Loucy (cell line): ENCODE results near the gene DCAF10.
"Not testable (repeated sequence)": the region's sequence is repeated elsewhere in the genome, so short reads cannot be mapped to it uniquely, and the experiment has no call there.

Experiments used
- H2AFZ ChIP-seq: fragments of 200-600 bp; sonication (generic); 2 replicates; pipeline ENCODE4 v1.6.0; 2016; ENCODE audit warnings: antibody characterized with exemption, mild to moderate bottlenecking, low read length, moderate library complexity
- H3F3A ChIP-seq: fragments of 200-600 bp; 2 replicates; pipeline ENCODE4 v1.6.0; 2016; ENCODE audit warnings: antibody characterized with exemption, low read depth, mild to moderate bottlenecking
- H3K27me3 ChIP-seq: fragments of 200-600 bp; sonication (generic); 2 replicates; pipeline ENCODE4 v1.6.1; 2014; ENCODE audit warnings: low read length, mild to moderate bottlenecking; ENCODE audit not compliant: insufficient read depth, poor library complexity, severe bottlenecking
- H3K36me3 ChIP-seq: fragments of 200-600 bp; sonication (generic); 2 replicates; pipeline ENCODE4 v1.6.1; 2016; ENCODE audit warnings: low read length; ENCODE audit not compliant: insufficient read depth
- H3K4me1 ChIP-seq: fragments of 200-600 bp; sonication (generic); 2 replicates; pipeline ENCODE4 v1.5.1; 2014; ENCODE audit warnings: low read length, mild to moderate bottlenecking; ENCODE audit not compliant: insufficient read depth, poor library complexity, severe bottlenecking
- H3K4me2 ChIP-seq: fragments of 200-600 bp; sonication (generic); 2 replicates; pipeline ENCODE4 v1.6.0; 2014; ENCODE audit warnings: antibody characterized with exemption, low read length, low read depth, mild to moderate bottlenecking; ENCODE audit not compliant: poor library complexity, severe bottlenecking
- H3K4me3 ChIP-seq: fragments of 200-600 bp; sonication (generic); 2 replicates; pipeline ENCODE4 v1.5.1; 2014; ENCODE audit warnings: low read length, mild to moderate bottlenecking, mixed read lengths; ENCODE audit not compliant: poor library complexity, severe bottlenecking
- H3K79me2 ChIP-seq: fragments of 200-600 bp; sonication (generic); 2 replicates; pipeline ENCODE4 v1.6.1; 2014; ENCODE audit warnings: low read length; ENCODE audit not compliant: insufficient read depth
- H3K9ac ChIP-seq: fragments of 200-600 bp; sonication (generic); 2 replicates; pipeline ENCODE4 v1.6.0; 2014; ENCODE audit warnings: mild to moderate bottlenecking, low read depth, low read length, moderate library complexity; ENCODE audit not compliant: poor library complexity, severe bottlenecking
- H3K9me2 ChIP-seq: fragments of 200-600 bp; sonication (generic); replicated peaks from 2 replicates; pipeline ENCODE4 v1.6.1; 2016; ENCODE audit warnings: low read depth, low read length, mixed read lengths
- H3K9me3 ChIP-seq: fragments of 200-600 bp; sonication (generic); 2 replicates; pipeline ENCODE4 v1.6.1; 2014; ENCODE audit warnings: mild to moderate bottlenecking, antibody characterized with exemption, low read length, low read depth; ENCODE audit not compliant: insufficient read depth
- H4K20me1 ChIP-seq: fragments of 200-600 bp; sonication (generic); 2 replicates; pipeline ENCODE4 v1.6.0; 2014; ENCODE audit warnings: antibody characterized with exemption, low read length, mild to moderate bottlenecking; ENCODE audit not compliant: insufficient read depth, poor library complexity, severe bottlenecking
- CTCF ChIP-seq: fragments of 200-600 bp; sonication (generic); conservative IDR thresholded peaks from 2 replicates; pipeline ENCODE4 v1.5.1; 2014; ENCODE audit warnings: mild to moderate bottlenecking, antibody characterized with exemption, low read length
- EZH2phosphoT487 ChIP-seq: fragments of 200-600 bp; IDR thresholded peaks from 2 replicates; pipeline ENCODE4 v1.6.1; 2018; ENCODE audit warnings: antibody characterized with exemption, mild to moderate bottlenecking, moderate library complexity, borderline replicate concordance

Gene DCAF10

GRCh38 chr9:37873955-37874354, 73.4 kb downstream of the DCAF10 start:
- H3F3A ChIP-seq, result no peaks in the 10 kb centered on the region
- H4K20me1 ChIP-seq, result no peaks in the 10 kb centered on the region
- peaks cover 8% of the 10 kb centered on the region for H3K4me1 ChIP-seq
- no peaks in the 10 kb centered on the region for H3K27me3 ChIP-seq
- H3K79me2 ChIP-seq, result no peaks in the 10 kb centered on the region
- H3K4me3 ChIP-seq, result no peak overlapping the region
- H3K9me2 ChIP-seq, result no peaks in the 10 kb centered on the region
- H3K9me3 ChIP-seq, result peaks cover 7% of the 10 kb centered on the region; the same call in 1 of the 2 replicates
- H3K9ac ChIP-seq, result no peak overlapping the region
- peaks cover 2% of the 10 kb centered on the region; the same call in 1 of the 2 replicates for H3K36me3 ChIP-seq
- no peak overlapping the region for H2AFZ ChIP-seq
- H3K4me2 ChIP-seq, result no peak overlapping the region
- TF ChIP-seq CTCF (no peak), EZH2phosphoT487 (no peak)

GRCh38 chr9:37876376-37876775, 75.8 kb downstream of the DCAF10 start:
- no peaks in the 10 kb centered on the region for H3K27me3 ChIP-seq
- no peak overlapping the region for H3K9ac ChIP-seq
- H3K4me1 ChIP-seq, result peaks cover 8% of the 10 kb centered on the region
- H3K79me2 ChIP-seq, result no peaks in the 10 kb centered on the region
- H4K20me1 ChIP-seq, result no peaks in the 10 kb centered on the region
- H3K4me2 ChIP-seq, result no peak overlapping the region
- H2AFZ ChIP-seq, result no peak overlapping the region
- H3F3A ChIP-seq, result no peaks in the 10 kb centered on the region
- no peaks in the 10 kb centered on the region for H3K9me2 ChIP-seq
- peaks cover 2% of the 10 kb centered on the region; the same call in 1 of the 2 replicates for H3K36me3 ChIP-seq
- H3K4me3 ChIP-seq, result no peak overlapping the region
- H3K9me3 ChIP-seq, result peaks cover 7% of the 10 kb centered on the region; the same call in 1 of the 2 replicates
- TF ChIP-seq EZH2phosphoT487 (no peak), CTCF (no peak)

- H3K36me3 ChIP-seq, result peaks cover 2% of the 10 kb centered on the region; the same call in 1 of the 2 replicates
- no peak overlapping the region for H3K4me3 ChIP-seq
- no peaks in the 10 kb centered on the region for H3F3A ChIP-seq
- no peaks in the 10 kb centered on the region for H3K27me3 ChIP-seq
- no peak overlapping the region for H3K4me2 ChIP-seq
- H3K9me2 ChIP-seq, result no peaks in the 10 kb centered on the region
- H3K9ac ChIP-seq, result no peak overlapping the region
- peaks cover 8% of the 10 kb centered on the region for H3K4me1 ChIP-seq
- peaks cover 7% of the 10 kb centered on the region; the same call in 1 of the 2 replicates for H3K9me3 ChIP-seq
- no peak overlapping the region for H2AFZ ChIP-seq
- no peaks in the 10 kb centered on the region for H4K20me1 ChIP-seq
- TF ChIP-seq CTCF, result no peak
- TF ChIP-seq EZH2phosphoT487, result no peak
- no peaks in the 10 kb centered on the region for H3K79me2 ChIP-seq
These were observed 80.4 kb downstream of the DCAF10 start for GRCh38 chr9:37880916-37881479.

GRCh38 chr9:37887977-37888583, 87.5 kb downstream of the DCAF10 start:
- not testable (repeated sequence) for H3K79me2 ChIP-seq, H3K4me3 ChIP-seq, H3K4me1 ChIP-seq, H3F3A ChIP-seq, H3K4me2 ChIP-seq, H2AFZ ChIP-seq, H3K9me3 ChIP-seq, H3K36me3 ChIP-seq, H3K27me3 ChIP-seq, H3K9me2 ChIP-seq, H3K9ac ChIP-seq, H4K20me1 ChIP-seq
